ENCODE measurements around the gene A4GALT.

Gene A4GALT

GRCh38 chr22:42701694-42702093 lies 19.0 kb downstream of the A4GALT start:
- Histone ChIP-seq H3K9ac (ENCODE audit: low read length) (no peak overlapping the region), H3K27ac (ENCODE audit: low read depth, low read length) (no peak overlapping the region), H4K20me1 (ENCODE audit: low read depth, low read length) (no peaks in the 10 kb centered on the region), H3K9me3 (ENCODE audit: insufficient read depth, low read length) (no peaks in the 10 kb centered on the region), H3K9me2 (replicated peaks; ENCODE audit: insufficient read depth, low read length) (no peaks in the 10 kb centered on the region), H3K79me2 (ENCODE audit: insufficient read depth, low read length) (peaks cover 29% of the 10 kb centered on the region), H3K36me3 (ENCODE audit: low read length) (no peaks in the 10 kb centered on the region), H3K4me2 (ENCODE audit: low read depth, low read length, poor library complexity, severe bottlenecking) (no peak overlapping the region), H2AFZ (ENCODE audit: low read depth, low read length, severe bottlenecking) (no peak overlapping the region), H3F3A (ENCODE audit: insufficient read depth) (no peaks in the 10 kb centered on the region), H3K27me3 (ENCODE audit: low read length) (no peaks in the 10 kb centered on the region), H3K4me3 (ENCODE audit: insufficient read depth, low read length, poor library complexity, severe bottlenecking) (no peak overlapping the region)
- TF ChIP-seq, protein P1, sequence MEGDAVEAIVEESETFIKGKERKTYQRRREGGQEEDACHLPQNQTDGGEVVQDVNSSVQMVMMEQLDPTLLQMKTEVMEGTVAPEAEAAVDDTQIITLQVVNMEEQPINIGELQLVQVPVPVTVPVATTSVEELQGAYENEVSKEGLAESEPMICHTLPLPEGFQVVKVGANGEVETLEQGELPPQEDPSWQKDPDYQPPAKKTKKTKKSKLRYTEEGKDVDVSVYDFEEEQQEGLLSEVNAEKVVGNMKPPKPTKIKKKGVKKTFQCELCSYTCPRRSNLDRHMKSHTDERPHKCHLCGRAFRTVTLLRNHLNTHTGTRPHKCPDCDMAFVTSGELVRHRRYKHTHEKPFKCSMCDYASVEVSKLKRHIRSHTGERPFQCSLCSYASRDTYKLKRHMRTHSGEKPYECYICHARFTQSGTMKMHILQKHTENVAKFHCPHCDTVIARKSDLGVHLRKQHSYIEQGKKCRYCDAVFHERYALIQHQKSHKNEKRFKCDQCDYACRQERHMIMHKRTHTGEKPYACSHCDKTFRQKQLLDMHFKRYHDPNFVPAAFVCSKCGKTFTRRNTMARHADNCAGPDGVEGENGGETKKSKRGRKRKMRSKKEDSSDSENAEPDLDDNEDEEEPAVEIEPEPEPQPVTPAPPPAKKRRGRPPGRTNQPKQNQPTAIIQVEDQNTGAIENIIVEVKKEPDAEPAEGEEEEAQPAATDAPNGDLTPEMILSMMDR (IDR thresholded peaks at IDR 0.05; ENCODE audit: insufficient read depth, low read length, poor library complexity, severe bottlenecking) = no peak
- no peak for TF ChIP-seq EZH2phosphoT487 (conservative IDR thresholded peaks at IDR 0.05; ENCODE audit: low read length)

DNA sequence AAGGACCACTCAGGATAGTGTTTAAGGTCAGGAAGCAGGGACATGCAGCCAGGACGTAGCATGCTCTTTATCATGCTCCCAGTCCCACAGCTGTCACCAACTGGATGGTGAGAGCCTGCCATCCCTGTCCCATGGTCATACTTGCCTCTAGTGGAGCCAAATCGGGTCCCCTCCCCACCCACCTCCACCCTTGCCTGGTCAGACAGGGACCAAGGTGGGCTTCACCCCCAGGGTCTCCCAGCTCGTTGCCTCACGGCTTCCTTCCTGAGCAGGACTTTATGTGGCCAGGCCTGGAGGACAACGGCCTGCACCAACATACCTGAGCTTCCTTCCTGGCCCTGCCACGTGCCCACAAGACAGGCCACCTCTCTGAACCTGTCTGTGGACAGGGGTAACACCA lies 19.8 kb downstream of the A4GALT start:
- no peak overlapping the region for H3K4me2 ChIP-seq (ENCODE audit: low read depth, low read length, poor library complexity, severe bottlenecking)
- no peak overlapping the region for H2AFZ ChIP-seq (ENCODE audit: low read depth, low read length, severe bottlenecking)
- H3K79me2 ChIP-seq (ENCODE audit: insufficient read depth, low read length) = peaks cover 24% of the 10 kb centered on the region
- H3K9me2 ChIP-seq (replicated peaks; ENCODE audit: insufficient read depth, low read length) = no peaks in the 10 kb centered on the region
- H3K9ac ChIP-seq (ENCODE audit: low read length) = no peak overlapping the region
- no peaks in the 10 kb centered on the region for H3F3A ChIP-seq (ENCODE audit: insufficient read depth)
- no peaks in the 10 kb centered on the region for H3K27me3 ChIP-seq (ENCODE audit: low read length)
- H4K20me1 ChIP-seq (ENCODE audit: low read depth, low read length) = no peaks in the 10 kb centered on the region
- H3K27ac ChIP-seq (ENCODE audit: low read depth, low read length) = no peak overlapping the region
- H3K36me3 ChIP-seq (ENCODE audit: low read length) = no peaks in the 10 kb centered on the region
- TF ChIP-seq, protein P1 (IDR thresholded peaks at IDR 0.05; ENCODE audit: insufficient read depth, low read length, poor library complexity, severe bottlenecking) = no peak
- no peak for TF ChIP-seq EZH2phosphoT487 (conservative IDR thresholded peaks at IDR 0.05; ENCODE audit: low read length)
- H3K9me3 ChIP-seq (ENCODE audit: insufficient read depth, low read length) = no peaks in the 10 kb centered on the region
- H3K4me3 ChIP-seq (ENCODE audit: insufficient read depth, low read length, poor library complexity, severe bottlenecking) = no peak overlapping the region

DNA sequence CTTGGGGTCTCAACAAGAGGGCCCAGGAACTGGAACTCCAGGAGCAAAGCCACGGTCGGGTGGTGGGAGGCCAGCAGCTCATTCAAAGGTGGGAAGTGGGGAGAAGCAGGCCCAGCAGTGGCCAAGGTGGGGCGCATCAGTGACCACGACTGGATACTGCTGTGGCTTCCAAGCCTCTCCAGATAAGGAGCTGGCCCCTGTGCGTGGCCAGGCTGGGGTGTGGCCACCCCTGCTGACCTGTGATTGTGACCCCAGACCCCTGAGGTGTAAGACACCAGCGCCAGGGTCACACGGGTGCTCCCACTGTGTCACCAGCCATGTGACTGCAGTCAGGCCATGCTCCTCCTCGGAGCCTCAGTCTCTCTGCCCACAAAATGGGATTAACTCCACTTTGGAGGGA lies 20.3 kb downstream of the A4GALT start:
- Histone ChIP-seq H3K27me3 (ENCODE audit: low read length) (no peaks in the 10 kb centered on the region), H3K9ac (ENCODE audit: low read length) (no peak overlapping the region), H3K36me3 (ENCODE audit: low read length) (no peaks in the 10 kb centered on the region), H2AFZ (ENCODE audit: low read depth, low read length, severe bottlenecking) (no peak overlapping the region), H3K79me2 (ENCODE audit: insufficient read depth, low read length) (peaks cover 23% of the 10 kb centered on the region), H3K4me3 (ENCODE audit: insufficient read depth, low read length, poor library complexity, severe bottlenecking) (no peak overlapping the region), H3K4me2 (ENCODE audit: low read depth, low read length, poor library complexity, severe bottlenecking) (no peak overlapping the region), H3K27ac (ENCODE audit: low read depth, low read length) (no peak overlapping the region), H4K20me1 (ENCODE audit: low read depth, low read length) (no peaks in the 10 kb centered on the region), H3F3A (ENCODE audit: insufficient read depth) (no peaks in the 10 kb centered on the region), H3K9me3 (ENCODE audit: insufficient read depth, low read length) (no peaks in the 10 kb centered on the region), H3K9me2 (replicated peaks; ENCODE audit: insufficient read depth, low read length) (no peaks in the 10 kb centered on the region)
- no peak for TF ChIP-seq EZH2phosphoT487 (conservative IDR thresholded peaks at IDR 0.05; ENCODE audit: low read length)

DNA sequence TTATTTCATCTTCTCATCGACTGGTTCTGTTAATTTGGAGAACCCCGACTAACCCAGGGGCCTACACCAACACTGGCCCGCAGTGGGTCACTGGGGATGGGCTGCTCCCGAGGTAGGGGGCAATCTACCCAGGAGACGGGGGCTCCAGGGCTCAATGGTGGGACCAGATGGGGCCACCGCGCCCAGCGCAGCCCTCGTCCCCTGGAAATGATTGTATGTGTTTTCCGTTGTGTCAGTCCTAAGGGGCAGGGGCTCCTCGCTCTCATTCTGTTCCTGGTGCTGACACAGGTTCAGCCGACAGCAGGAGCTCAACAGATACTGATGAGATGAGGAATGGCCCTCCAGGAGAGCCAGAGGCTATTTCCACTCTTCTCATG lies 20.7 kb downstream of the A4GALT start:
- Histone ChIP-seq H4K20me1 (ENCODE audit: low read depth, low read length) (no peaks in the 10 kb centered on the region), H3K9ac (ENCODE audit: low read length) (no peak overlapping the region), H3K27ac (ENCODE audit: low read depth, low read length) (no peak overlapping the region), H3K4me3 (ENCODE audit: insufficient read depth, low read length, poor library complexity, severe bottlenecking) (no peak overlapping the region), H3K9me3 (ENCODE audit: insufficient read depth, low read length) (no peaks in the 10 kb centered on the region), H2AFZ (ENCODE audit: low read depth, low read length, severe bottlenecking) (no peak overlapping the region), H3K36me3 (ENCODE audit: low read length) (no peaks in the 10 kb centered on the region), H3K79me2 (ENCODE audit: insufficient read depth, low read length) (peaks cover 19% of the 10 kb centered on the region), H3F3A (ENCODE audit: insufficient read depth) (no peaks in the 10 kb centered on the region), H3K27me3 (ENCODE audit: low read length) (no peaks in the 10 kb centered on the region), H3K4me2 (ENCODE audit: low read depth, low read length, poor library complexity, severe bottlenecking) (no peak overlapping the region), H3K9me2 (replicated peaks; ENCODE audit: insufficient read depth, low read length) (no peaks in the 10 kb centered on the region)
- no peak for TF ChIP-seq EZH2phosphoT487 (conservative IDR thresholded peaks at IDR 0.05; ENCODE audit: low read length)
- TF ChIP-seq, protein P1 (IDR thresholded peaks at IDR 0.05; ENCODE audit: insufficient read depth, low read length, poor library complexity, severe bottlenecking) = no peak
